Measurements from ENCODE around the gene FBXL5.

The FBXL5 gene

DNA sequence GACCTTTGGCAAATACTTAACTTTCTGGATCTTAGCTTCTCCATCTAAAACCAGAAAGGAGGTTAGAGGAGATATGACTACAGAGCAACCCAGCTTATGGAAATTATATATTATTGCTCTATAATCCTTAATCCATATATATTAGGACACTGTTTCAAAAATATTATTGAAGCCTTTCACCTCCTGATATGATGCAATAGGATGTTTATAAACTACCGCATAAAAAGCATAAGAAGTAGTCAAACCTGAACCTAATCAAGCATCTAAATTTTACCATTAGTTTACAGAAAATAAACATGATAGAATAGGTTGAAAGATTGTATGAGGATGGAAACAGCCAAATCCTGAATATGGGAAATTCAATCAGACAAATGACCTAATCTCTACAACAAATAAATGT is 20.9 kb upstream of the FBXL5 start:
- DNase-seq (ENCODE audit: low read depth) = no peak

DNA sequence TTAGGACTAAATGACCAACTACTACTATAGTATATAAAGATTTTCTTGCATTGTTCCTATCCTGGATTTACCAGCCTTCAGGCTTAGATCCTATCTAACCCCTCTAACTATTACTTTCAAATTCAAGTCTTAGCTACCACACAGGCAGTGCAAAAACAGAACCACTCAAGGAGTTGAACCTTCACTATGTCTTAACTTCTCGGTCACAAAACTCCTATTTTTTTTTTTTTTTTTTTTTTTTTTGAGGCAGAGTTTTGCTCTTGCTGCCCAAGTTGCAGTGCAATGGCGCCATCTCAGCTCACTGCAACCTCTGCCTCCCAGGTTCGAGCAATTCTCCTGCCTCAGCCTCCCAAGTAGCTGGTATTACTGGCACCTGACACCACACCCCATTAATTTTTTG is 20.2 kb upstream of the FBXL5 start:
- no peak for DNase-seq (ENCODE audit: low read depth)

DNA sequence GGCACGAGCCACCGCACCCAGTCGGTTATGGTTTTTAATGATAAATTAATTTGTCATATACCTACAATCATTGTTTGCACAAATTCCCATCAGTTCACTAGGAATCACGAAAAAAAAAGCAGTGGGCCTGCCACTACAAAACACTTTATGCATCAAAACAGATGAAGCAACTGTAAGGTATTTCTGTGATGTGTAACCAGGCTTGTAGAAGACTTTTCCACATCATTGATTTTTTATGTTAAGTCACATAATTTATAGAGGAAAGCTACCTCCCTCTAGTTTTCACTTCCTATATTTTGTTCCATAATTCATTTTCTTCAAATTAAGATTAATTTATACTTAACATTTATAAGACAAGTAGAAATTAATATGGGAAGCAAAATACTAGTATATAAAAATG is 19.8 kb upstream of the FBXL5 start:
- DNase-seq (ENCODE audit: low read depth) = no peak

GRCh38 chr4:15674046-15674445 is 18.9 kb upstream of the FBXL5 start:
- no peak for DNase-seq (ENCODE audit: low read depth)

DNA sequence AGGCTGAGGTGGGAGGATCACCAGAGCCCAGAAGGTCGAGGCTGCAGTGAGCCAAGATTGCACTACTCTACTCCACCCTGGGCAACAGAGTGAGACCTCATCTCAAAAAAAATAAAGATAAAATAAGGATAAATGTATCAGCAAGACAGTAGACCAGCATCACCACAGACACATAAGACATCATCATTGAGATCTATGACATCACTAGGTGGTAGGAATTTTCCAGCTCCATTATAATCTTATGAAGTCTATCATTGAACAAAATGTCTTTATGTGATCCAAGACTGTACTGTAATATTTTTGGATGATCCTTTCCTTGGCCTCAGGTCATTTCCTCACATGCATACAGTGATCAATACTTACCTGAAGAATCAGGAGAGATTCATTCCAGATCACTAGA is 18.2 kb upstream of the FBXL5 start:
- no peak for DNase-seq (ENCODE audit: low read depth)

DNA sequence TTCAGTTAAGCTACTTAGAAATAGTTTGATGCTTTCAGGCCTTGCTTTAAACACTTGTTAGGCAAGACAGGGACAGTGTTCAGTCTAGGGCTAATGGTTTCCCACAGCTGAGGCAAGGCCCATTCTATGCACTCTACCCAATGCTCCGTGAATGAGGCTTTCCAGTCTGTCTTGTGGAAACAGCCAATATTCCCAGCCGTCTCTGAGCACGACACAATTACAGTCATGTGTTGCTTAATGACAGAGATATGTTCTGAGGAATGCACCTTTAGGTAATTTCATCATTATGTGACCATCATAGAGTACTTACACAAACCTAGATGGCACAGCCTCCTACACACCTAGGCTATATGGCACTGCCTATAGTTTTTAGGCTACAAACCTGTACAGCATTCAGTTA is 16.9 kb upstream of the FBXL5 start:
- no peak for DNase-seq (ENCODE audit: low read depth)

DNA sequence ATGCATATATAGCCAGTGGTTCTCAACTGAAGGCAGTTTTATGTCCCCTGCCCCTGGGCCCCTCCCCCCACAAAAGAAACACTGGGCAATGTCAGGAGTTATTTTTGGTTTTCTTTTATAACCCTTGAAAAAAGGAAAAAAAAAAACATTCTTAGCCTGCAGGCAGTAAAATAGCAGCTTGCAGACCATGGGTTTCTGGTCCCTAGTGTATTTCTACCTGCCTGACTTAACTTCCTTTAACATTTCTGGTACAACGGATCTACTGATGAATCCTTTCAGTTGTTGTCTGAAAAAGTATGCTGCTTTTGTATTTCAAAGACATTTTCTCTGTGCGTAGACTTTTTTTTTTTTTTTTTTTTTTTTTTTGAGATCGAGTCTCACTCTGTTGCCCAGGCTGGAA is 15.4 kb upstream of the FBXL5 start:
- no peak for DNase-seq (ENCODE audit: low read depth)

DNA sequence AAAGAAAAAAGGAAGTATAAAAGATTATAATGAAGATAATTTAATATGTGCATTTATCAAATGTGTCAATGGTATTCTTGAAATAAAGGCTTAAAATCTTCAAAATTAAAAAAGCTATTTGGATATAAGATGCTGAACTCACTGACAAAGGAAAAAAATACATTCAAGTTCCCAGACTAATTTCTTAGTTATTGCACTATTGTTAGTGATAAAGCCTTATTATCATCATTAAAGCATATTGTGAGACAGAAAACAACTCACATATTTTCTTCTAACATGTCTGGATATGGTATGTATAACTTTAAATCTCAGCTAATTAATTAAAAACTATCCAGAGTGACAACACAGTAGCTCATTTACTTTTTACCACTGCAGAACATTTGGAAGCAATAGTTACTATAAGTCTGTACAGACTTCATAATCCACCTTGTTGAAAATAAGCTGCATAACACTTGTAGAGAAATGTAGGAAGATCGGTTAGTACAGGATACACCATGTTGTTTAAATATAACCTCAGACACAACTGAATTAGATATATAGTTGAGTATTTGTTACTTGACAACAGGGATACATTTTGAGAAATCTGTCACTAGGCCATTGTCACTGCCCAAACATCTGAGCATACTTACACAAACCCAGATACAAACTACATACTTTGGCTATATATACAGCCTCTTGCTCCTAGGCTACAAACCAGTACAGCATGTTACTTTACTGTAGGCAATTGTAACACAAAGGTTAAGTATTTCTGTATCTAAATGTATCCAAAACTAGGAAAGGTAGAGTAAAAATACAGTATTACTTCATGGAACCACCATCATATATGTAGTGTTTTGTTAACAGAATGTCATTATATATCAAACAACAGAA is 13.6 kb upstream of the FBXL5 start:
- no peak for DNase-seq (ENCODE audit: low read depth)

GRCh38 chr4:15667006-15667405 is 11.8 kb upstream of the FBXL5 start:
- no peak for DNase-seq (ENCODE audit: low read depth)

DNA sequence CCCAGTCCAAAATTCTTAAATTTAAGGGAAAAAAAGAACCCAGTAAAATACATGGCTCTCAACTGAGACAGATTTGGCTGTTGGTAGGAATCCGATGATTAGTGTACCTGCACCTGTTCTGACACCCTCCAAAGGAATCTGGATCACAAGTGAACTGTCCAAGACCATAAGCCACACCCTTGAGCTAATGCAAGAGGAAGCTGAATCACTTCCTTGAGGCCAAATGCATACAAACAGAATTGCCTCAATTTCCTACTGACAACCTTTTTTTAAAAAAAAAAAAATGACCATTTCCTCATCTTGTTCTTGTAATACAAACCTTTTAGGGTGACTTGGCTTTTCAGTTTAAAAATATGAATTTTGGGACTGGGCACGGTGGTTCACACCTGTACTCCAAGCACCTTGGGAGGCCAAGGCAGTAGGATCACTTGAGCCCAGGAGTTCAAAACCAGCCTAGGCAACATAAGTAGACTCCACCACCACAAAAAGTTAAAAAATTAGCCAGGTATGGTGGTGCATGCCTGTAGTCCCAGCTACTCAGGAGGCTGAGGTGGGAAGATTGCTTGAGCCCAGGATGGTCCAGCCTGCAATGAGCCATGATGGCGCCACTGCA is 10.7 kb upstream of the FBXL5 start:
- DNase-seq (ENCODE audit: low read depth) = no peak

DNA sequence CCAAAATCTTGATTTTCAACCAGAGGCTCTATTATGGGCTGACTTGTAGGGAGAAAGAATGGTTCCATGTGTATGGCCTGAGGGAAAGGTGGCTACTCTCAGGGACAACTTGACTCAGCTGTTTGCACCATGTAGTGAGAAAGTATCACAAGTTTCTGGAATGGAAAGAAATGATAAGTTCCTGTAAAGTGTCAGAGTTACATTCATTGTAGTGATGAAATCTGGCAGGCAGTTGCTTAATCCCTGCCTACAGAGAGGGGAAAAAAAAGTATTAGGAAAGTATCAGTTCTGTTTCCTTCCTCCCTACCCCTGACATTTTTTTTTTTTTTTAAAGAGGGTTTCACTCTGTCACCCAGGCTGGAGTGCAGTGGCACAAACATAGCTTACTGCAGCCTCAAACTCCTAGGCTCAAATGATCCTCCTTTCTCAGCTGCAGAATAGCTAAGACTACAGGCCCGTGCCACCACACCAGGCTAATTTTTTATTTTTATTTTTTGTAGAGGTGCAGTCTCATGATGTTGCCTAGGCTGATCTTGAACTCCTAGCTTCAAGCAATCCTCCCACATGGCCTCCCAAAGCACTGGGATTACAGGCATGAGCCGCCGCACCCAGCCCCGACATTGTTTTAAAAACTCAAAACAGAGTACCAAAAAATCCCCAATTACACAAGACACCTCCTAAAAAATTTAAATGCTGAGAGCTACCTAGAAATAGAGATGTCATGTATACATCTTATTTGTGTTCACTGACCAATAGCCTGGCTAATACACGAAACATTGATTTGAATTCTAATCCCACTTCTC is 4.8 kb upstream of the FBXL5 start:
- DNase-seq (ENCODE audit: low read depth) = no peak

GRCh38 chr4:15658781-15659180 is 3.6 kb upstream of the FBXL5 start:
- DNase-seq (ENCODE audit: low read depth) = no peak

- no peak for DNase-seq (ENCODE audit: low read depth)
Observed at GRCh38 chr4:15658136-15658770, 3.1 kb upstream of the FBXL5 start.

GRCh38 chr4:15657366-15657765 is 2.2 kb upstream of the FBXL5 start:
- DNase-seq (ENCODE audit: low read depth) = no peak

GRCh38 chr4:15656038-15656470 is 897 bp upstream of the FBXL5 start:
- no peak for DNase-seq (ENCODE audit: low read depth)

DNA sequence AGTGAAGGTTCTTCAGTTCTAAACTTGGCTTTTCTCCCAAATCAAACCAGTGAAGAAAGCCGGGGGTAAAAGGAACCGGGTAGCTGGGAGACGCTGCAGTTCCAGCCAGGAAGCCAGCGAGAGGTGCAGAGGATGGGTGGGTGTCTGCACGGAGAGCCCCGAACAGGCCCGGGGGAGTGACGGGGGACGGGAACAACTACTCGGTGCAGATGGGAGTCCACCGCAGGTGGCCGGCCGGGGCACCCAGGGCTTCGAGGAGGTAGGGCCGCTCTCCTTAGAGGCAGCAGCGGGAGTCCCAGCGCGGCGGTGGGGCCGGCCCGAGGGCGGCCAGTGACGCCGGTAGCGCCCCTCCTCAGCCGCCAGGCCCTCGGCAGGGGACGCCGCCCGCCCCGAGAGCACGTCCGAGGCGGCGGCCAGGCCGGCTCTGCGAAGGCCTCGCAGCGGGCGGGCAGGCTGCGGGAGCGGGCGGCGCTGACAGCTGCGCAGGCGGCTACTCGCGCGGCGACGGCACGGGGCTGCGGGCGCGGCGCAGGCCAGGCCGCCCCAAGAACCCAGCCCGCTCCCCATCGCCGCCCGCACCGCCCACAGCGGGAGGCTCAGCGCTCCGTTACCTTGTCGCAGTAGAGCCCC is 449 bp downstream of the FBXL5 start:
- DNase-seq (ENCODE audit: low read depth) = peak; percentile 25

GRCh38 chr4:15653864-15654592 is 1.1 kb downstream of the FBXL5 start:
- DNase-seq (ENCODE audit: low read depth) = no peak

DNA sequence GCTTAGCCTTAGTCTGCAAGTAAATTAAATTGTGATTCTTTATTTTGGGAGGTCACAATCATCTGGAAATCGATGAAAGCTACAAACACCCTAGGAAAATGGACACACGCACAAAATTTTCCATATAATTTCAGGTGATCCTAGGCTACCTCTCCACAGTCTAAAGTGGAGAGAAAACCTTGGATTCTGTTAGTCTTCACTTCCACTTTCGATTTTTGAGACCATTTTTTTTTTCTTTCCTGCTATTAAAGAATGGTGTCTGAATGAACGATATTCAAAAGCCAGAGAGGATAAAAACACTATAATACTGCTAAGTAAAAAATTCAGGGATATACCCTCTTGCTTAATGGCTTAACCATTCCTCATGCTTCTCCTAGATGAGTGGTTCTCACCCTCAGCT is 1.7 kb downstream of the FBXL5 start:
- DNase-seq (ENCODE audit: low read depth) = no peak

DNA sequence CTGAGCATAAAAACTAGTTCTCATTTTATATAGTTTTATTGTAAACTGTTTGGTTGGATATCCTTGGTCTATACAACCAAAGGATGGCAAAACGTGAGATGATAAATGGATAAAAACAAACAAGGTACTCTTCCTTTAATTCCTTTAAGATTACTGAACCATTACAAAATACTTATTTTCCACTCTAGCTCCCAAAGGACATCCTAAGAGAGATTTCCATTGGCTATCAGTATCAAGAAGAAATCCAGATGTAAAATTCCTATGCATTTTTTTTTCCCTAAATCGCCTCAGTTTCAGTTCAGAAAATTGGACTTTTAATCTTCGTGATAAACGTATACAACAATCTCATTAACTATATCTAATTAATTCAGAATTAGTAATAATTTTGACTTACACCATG is 2.3 kb downstream of the FBXL5 start:
- no peak for DNase-seq (ENCODE audit: low read depth)

- DNase-seq (ENCODE audit: low read depth) = no peak
Observed at GRCh38 chr4:15652191-15652590, 3.0 kb downstream of the FBXL5 start.

DNA sequence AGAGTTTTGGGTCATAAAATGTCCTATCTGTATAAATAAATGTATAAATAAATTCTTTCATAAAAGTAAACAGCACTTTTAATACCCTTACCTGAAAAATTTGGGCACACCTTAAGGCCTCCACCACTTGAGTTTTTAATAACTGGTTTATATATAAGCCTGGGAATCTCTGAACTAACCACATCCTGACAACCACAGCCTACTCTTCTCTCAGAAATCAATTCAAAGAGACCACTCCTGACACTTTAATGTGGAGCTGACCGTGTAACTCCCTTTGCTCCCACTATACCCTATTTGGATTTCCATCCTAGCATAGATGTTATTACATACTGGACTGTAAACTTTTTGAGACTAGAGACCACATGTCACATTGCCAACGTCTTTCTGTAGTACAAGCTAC is 3.5 kb downstream of the FBXL5 start:
- DNase-seq (ENCODE audit: low read depth) = no peak
